D721Med (cell line): ENCODE data around the gene CETN1.

Experiments
- DNase-seq: peaks from one replicate; pipeline ENCODE4 v3.0.0; 2011; ENCODE audit warnings: low spot score; ENCODE audit not compliant: insufficient read length
- FAIRE-seq: peaks from 2 replicates; lab custom pipeline; 2011; peaks lifted over from hg19 to GRCh38; lab: Jason Lieb, UNC
- TF ChIP-seq, protein P1 (sequence below): IDR thresholded peaks from 2 replicates; pipeline ENCODE4 v1.5.1; 2012; ENCODE audit warnings: mild to moderate bottlenecking, control low read depth; ENCODE audit not compliant: insufficient read depth; ENCODE audit errors: missing control alignments

The CETN1 gene

DNA sequence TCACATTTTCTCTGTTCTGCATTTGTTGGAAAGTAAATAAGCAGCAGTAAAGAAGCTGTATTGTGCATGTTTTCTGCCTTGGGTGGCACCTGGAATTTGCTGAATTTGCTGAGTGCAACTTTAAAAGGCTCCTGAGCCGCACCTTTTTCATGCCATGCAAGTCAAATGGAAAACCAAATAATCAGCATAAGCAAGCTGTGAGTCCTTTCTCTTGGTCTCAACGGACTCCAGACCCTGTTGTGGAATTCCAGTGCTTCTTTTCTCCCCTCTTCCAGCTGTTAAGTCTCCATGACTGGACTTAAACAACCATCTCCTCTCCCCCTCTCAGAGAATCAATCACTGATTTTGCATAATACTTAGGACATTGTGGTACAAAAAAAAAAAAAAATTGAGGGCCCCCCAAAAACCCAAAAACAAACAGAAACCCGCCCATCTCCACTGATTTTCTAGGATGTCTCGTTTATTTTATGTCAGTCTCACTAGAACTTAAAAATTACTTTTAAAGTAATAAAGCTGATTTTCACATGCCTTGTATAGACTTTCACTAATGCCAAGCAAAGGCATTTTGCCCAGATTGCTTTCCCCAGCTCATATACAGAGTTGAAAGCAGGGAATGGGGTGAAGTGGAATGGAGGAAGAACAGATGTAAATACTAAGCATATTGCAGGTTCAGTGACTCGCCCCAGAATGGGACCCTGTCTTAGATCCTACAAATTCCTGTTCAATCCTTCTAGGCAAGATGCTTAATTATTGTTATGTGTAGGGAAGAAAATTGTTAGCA lies 5.1 kb upstream of the CETN1 start:
- TF ChIP-seq, protein P1, sequence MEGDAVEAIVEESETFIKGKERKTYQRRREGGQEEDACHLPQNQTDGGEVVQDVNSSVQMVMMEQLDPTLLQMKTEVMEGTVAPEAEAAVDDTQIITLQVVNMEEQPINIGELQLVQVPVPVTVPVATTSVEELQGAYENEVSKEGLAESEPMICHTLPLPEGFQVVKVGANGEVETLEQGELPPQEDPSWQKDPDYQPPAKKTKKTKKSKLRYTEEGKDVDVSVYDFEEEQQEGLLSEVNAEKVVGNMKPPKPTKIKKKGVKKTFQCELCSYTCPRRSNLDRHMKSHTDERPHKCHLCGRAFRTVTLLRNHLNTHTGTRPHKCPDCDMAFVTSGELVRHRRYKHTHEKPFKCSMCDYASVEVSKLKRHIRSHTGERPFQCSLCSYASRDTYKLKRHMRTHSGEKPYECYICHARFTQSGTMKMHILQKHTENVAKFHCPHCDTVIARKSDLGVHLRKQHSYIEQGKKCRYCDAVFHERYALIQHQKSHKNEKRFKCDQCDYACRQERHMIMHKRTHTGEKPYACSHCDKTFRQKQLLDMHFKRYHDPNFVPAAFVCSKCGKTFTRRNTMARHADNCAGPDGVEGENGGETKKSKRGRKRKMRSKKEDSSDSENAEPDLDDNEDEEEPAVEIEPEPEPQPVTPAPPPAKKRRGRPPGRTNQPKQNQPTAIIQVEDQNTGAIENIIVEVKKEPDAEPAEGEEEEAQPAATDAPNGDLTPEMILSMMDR, result no peak
- DNase-seq (no peak), FAIRE-seq (no peak)

DNA sequence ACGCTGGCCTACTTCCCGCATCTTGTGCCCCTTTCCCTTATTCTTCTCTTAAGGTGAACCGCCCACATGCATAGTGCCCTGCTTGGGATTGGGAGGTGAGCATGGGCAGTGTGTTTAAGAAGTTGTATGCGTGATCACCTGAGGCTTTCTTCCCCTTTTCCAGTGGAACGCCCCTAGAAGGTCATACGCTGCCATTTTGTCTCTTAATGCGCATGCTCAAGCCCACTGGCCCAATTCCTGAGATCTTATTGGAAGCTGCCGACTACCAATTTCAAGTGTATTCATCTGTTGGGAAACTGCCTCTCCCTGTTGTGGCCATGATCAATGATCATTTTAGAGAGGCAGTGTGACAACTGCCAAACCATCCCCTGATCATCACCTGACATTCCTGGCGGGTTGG lies 3.3 kb upstream of the CETN1 start:
- FAIRE-seq, result no peak
- DNase-seq, result no peak
- TF ChIP-seq, protein P1, result no peak

DNA sequence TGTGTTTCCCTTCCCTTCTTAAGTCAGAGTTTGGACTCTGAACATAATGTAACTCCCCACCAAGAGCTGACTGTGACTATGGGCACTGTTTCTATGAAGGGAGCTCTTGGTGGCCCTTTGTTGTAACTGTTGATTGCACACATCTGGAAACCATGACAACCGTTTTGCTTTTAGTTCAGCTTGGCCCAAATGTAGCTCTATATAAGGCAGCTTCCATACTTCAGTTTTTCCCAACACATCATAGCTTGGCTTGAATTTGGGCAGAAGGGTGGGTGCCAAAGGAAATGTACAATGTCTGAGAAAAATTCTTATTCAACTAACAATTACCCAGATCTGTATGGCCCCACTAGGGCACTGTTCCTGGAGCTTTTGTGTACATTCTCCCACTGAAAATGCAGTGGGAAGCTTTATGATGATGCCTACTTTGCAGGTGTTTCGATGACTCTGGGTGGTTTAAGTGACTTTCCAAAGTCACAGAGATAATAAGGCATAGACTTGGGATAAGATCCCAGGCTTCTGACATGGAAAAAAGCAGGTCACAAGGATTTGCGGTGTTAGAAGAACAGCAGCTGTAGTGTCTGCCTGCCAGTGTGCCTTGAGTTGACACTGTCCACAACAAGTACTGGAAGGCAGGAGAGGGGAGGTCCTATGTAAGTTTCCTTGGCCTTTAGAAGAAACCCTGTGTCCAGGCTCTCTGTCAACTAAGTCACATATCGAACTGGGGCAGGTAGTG lies 2.4 kb upstream of the CETN1 start:
- TF ChIP-seq, protein P1, result no peak
- DNase-seq (no peak), FAIRE-seq (no peak)

DNA sequence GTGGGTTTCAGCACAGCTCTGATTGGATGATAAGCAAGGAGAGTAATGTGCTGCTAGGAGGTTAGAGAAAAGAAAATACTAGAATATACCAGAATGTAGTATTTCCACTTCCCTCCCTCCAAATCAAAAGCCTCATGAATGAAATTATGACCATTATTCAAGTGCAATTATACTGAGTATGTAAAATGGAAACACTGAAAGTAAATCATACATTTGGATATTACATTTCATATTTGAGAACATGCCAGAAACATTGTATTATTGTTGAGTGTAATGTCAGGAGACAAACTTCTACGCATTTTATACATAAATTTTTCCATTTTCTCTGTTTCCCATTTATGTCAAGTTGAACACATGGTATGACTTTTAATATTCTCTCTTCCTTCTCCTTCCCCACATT lies 942 bp upstream of the CETN1 start:
- FAIRE-seq, result peak; percentile 46
- DNase-seq, result no peak
- TF ChIP-seq, protein P1, result no peak

DNA sequence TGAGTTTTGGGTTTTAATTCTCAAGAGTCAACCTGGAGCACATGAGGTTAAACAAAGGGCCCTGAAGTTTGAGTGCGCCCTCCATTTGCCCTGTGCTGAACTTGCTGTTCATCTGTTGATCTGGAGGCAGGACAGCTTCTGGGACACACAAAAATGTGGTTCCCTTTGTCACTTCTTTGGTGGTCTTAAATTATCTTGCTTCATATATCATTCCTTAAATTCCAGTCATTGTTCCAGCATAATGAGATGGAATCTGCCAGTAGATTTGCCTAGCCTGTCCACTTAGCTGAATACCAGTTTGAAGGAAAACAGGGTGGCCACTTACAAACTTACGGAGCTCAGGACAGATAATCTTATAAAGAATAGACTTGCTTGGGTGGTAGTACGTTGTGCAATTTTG lies 916 bp downstream of the CETN1 start:
- TF ChIP-seq, protein P1, result no peak
- DNase-seq, result no peak

DNA sequence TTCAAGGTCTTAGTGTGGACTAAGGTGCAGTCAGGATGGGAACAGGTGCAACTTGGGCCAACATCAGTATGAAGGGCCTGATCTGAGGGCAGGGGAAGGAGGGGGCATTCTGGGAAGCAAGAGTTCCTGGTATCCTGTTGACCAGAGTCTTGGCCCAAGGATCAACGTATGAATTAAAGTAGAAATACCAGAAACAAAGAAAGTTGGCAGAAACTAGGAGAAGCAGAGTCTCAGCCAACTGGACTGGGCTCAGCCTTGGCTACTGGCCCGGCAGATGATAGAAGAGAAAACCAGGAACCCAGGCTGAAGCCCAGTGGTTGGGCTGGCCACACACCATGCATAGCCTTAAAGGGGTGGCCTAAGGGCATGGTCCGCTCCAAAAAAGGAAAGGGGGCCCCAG lies 2.3 kb downstream of the CETN1 start:
- TF ChIP-seq, protein P1, result no peak
- DNase-seq (no peak), FAIRE-seq (no peak)

More for the DNA sequence above, 916 bp downstream of the CETN1 start:
- no peak for FAIRE-seq

DNA sequence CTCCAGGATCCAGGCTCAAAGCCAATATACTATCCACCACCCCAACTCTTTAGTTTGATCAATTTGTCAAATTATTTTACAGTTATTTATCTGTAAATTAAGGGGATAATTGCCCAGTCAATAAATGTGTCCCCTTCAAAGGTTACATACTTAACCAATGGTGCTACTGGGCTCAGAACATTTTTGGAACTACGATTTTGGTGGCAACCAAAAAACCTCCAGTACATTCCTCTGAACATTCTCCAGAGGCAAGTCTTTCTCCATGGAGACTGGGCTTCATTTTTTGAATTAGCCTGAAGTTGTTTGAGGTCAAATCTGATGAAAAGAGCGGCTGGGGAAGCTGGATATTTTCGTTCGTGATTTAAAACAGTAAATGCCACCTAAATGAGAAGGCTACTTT lies 14.9 kb downstream of the CETN1 start:
- TF ChIP-seq, protein P1, result no peak
- DNase-seq (no peak), FAIRE-seq (peak; percentile 38)
